Mesenchymal stem cell (in vitro differentiated cells and primary cell): ENCODE data around the gene CLDN12.
"Not testable (repeated sequence)": the region's sequence is repeated elsewhere in the genome, so short reads cannot be mapped to it uniquely, and the experiment has no call there.

Experiments used
- DNase-seq: peaks from one replicate; pipeline ENCODE4 v3.0.0-alpha.2; 2013
- H2AFZ ChIP-seq: one replicate; pipeline ENCODE4 v1.6.1; 2013; ENCODE audit warnings: low read depth, mild to moderate bottlenecking, control low read depth, inconsistent platforms, low read length, moderate library complexity
- H2AK5ac ChIP-seq: 2 replicates; pipeline ENCODE4 v1.6.1; 2013; ENCODE audit warnings: low read length, moderate library complexity, mild to moderate bottlenecking, inconsistent platforms; ENCODE audit not compliant: severe bottlenecking
- H2BK120ac ChIP-seq: one replicate; pipeline ENCODE4 v1.6.1; 2013; ENCODE audit warnings: low read depth, mild to moderate bottlenecking, inconsistent platforms, low read length, moderate library complexity
- H2BK12ac ChIP-seq, 2 experiments: one replicate each; pipeline ENCODE4 v1.6.1; 2013; ENCODE audit warnings: inconsistent platforms in 2 of 2, low read length in 2 of 2, mild to moderate bottlenecking in 2 of 2, moderate library complexity in 2 of 2, control low read depth in 1 of 2
- H2BK15ac ChIP-seq: one replicate; pipeline ENCODE4 v1.6.1; 2013; ENCODE audit warnings: mild to moderate bottlenecking, low read depth, inconsistent platforms; ENCODE audit not compliant: poor library complexity, severe bottlenecking
- H2BK5ac ChIP-seq: 2 replicates; pipeline ENCODE4 v1.6.1; 2013; ENCODE audit warnings: low read depth, mild to moderate bottlenecking, low read length, control low read depth, inconsistent platforms; ENCODE audit not compliant: poor library complexity, severe bottlenecking
- H3K14ac ChIP-seq, 2 experiments: one replicate each; pipeline ENCODE4 v1.6.1; 2013; ENCODE audit warnings: inconsistent platforms in 2 of 2, low read length in 2 of 2, control low read depth in 1 of 2, mild to moderate bottlenecking in 1 of 2, moderate library complexity in 1 of 2
- H3K18ac ChIP-seq, 2 experiments: one replicate each; pipeline ENCODE4 v1.6.1; 2013; ENCODE audit warnings: inconsistent platforms in 2 of 2, low read length in 2 of 2, control low read depth in 1 of 2, low read depth in 1 of 2, mild to moderate bottlenecking in 1 of 2
- H3K23ac ChIP-seq, 2 experiments: one replicate each; pipeline ENCODE4 v1.6.1; 2013; ENCODE audit warnings: inconsistent platforms in 2 of 2, low read length in 2 of 2, mild to moderate bottlenecking in 2 of 2, moderate library complexity in 2 of 2, control low read depth in 1 of 2
- H3K27ac ChIP-seq: 2 replicates; pipeline ENCODE4 v1.5.1; 2013; ENCODE audit warnings: mild to moderate bottlenecking, moderate library complexity, low read length, control low read depth, inconsistent platforms; ENCODE audit not compliant: poor library complexity, severe bottlenecking
- H3K27me3 ChIP-seq, 2 experiments: 2 replicates each; pipeline versions ENCODE4 v1.6.1 to v1.7.0; 2013; ENCODE audit warnings: low read length in 2 of 2, mild to moderate bottlenecking in 2 of 2, moderate library complexity in 2 of 2, control low read depth in 1 of 2, inconsistent platforms in 1 of 2; ENCODE audit not compliant: control insufficient read depth in 1 of 2, insufficient read depth in 1 of 2
- H3K36me3 ChIP-seq, 2 experiments: 2 replicates each; pipeline versions ENCODE4 v1.6.1 to v1.7.0; 2013; ENCODE audit warnings: low read length in 2 of 2, control low read depth in 1 of 2, inconsistent platforms in 1 of 2, low read depth in 1 of 2, mild to moderate bottlenecking in 1 of 2; ENCODE audit not compliant: insufficient read depth in 2 of 2, control insufficient read depth in 1 of 2
- H3K4ac ChIP-seq, 2 experiments: one replicate each; pipeline ENCODE4 v1.6.1; 2013; ENCODE audit warnings: inconsistent platforms in 2 of 2, low read length in 2 of 2, mild to moderate bottlenecking in 2 of 2, moderate library complexity in 2 of 2, control low read depth in 1 of 2, low read depth in 1 of 2
- H3K4me1 ChIP-seq: 2 replicates; pipeline ENCODE4 v1.6.1; 2013; ENCODE audit warnings: low read depth, low read length, control low read depth; ENCODE audit not compliant: control insufficient read depth, insufficient read depth
- H3K4me2 ChIP-seq: 2 replicates; pipeline ENCODE4 v1.6.1; 2013; ENCODE audit warnings: low read length, mild to moderate bottlenecking, inconsistent platforms; ENCODE audit not compliant: poor library complexity, severe bottlenecking
- H3K4me3 ChIP-seq, 2 experiments: 2 replicates each; pipeline versions ENCODE4 v1.5.1 to v1.7.0; 2013; ENCODE audit warnings: low read length in 2 of 2, mild to moderate bottlenecking in 2 of 2, control low read depth in 1 of 2, low read depth in 1 of 2; ENCODE audit not compliant: insufficient read depth in 1 of 2
- H3K79me1 ChIP-seq: replicated peaks from 2 replicates; pipeline ENCODE4 v1.6.1; 2013; ENCODE audit warnings: mild to moderate bottlenecking, control low read depth, low read length, inconsistent platforms; ENCODE audit not compliant: poor library complexity, severe bottlenecking
- H3K9ac ChIP-seq: 2 replicates; pipeline ENCODE4 v1.7.0; 2013; ENCODE audit warnings: mild to moderate bottlenecking, low read length, moderate library complexity
- H3K9me3 ChIP-seq: 2 replicates; pipeline ENCODE4 v1.7.0; 2013; ENCODE audit warnings: mild to moderate bottlenecking, low read length; ENCODE audit not compliant: control insufficient read depth
- H4K8ac ChIP-seq: one replicate; pipeline ENCODE4 v1.6.1; 2013; ENCODE audit warnings: inconsistent platforms, mild to moderate bottlenecking, low read length, moderate library complexity
- H4K91ac ChIP-seq: one replicate; pipeline ENCODE4 v1.6.1; 2013; ENCODE audit warnings: mild to moderate bottlenecking, low read length, inconsistent platforms
- WGBS: methylation state at CpG from one replicate; pipeline ENCODE4 v1.1.7; 2013; ENCODE audit warnings: mixed read lengths; 5-methylcytosine and 5-hydroxymethylcytosine counted together

The CLDN12 gene

GRCh38 chr7:90458104-90458503 lies 54.8 kb downstream of the CLDN12 start:
- H3K4me2 ChIP-seq: no peak overlapping the region
- no peak overlapping the region for H3K14ac ChIP-seq

GRCh38 chr7:90459888-90460287 lies 56.6 kb downstream of the CLDN12 start:
- H3K27me3 ChIP-seq: no peaks in the 10 kb centered on the region
- WGBS: 77% methylated on average over 3 of the region's 4 CpGs

More at GRCh38 chr7:90458104-90458503, 54.8 kb downstream of the CLDN12 start:
- Histone ChIP-seq H4K91ac (no peak overlapping the region), H2BK120ac (no peak overlapping the region), H2BK5ac (no peak overlapping the region), H3K27ac (no peak overlapping the region), H3K4me1 (no peaks in the 10 kb centered on the region), H3K36me3 (no peaks in the 10 kb centered on the region), H2BK15ac (no peak overlapping the region), H2BK12ac (no peak overlapping the region), H2AFZ (no peak overlapping the region), H3K18ac (no peak overlapping the region), H3K27me3 (no peaks in the 10 kb centered on the region), H3K79me1 (no peaks in the 10 kb centered on the region), H2AK5ac (no peak overlapping the region), H3K9me3 (no peaks in the 10 kb centered on the region), H3K9ac (no peak overlapping the region), H3K4ac (no peak overlapping the region), H3K23ac (no peak overlapping the region), H4K8ac (no peak overlapping the region), H3K4me3 (no peak overlapping the region)
- 78% methylated on average over 2 of the region's 2 CpGs for WGBS
- DNase-seq: no peak

DNA sequence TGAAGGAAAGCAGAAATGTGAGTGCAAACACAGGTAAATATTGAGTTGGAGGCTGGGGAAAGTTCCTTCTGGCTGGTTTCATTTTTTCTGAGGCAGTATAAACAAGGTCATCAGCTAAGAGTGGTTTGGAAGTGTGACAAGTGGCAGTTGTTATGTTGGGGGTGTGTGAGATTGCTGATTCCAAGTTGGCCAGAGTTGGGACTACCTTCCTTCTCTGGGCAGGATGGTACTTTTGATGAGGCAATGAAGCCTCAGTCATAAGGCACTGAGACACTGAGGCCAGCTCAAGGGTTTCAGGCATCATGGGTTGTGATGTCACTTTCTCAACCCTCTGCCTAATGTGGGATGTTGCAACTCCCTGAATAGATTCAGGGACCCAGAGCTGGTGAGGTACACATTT lies 58.0 kb downstream of the CLDN12 start:
- Histone ChIP-seq H2BK120ac (no peak overlapping the region), H2AFZ (no peak overlapping the region), H3K18ac (no peak overlapping the region), H4K91ac (no peak overlapping the region), H3K4ac (no peak overlapping the region), H3K4me2 (no peak overlapping the region), H3K27ac (no peak overlapping the region), H3K36me3 (no peaks in the 10 kb centered on the region), H3K14ac (no peak overlapping the region), H2BK15ac (no peak overlapping the region), H3K4me3 (no peak overlapping the region), H2AK5ac (no peak overlapping the region), H3K79me1 (no peaks in the 10 kb centered on the region), H2BK12ac (no peak overlapping the region), H3K23ac (no peak overlapping the region), H2BK5ac (no peak overlapping the region), H3K9me3 (no peaks in the 10 kb centered on the region), H3K9ac (no peak overlapping the region), H4K8ac (no peak overlapping the region), H3K27me3 (no peaks in the 10 kb centered on the region), H3K4me1 (no peaks in the 10 kb centered on the region)
- DNase-seq: no peak

More at GRCh38 chr7:90459888-90460287, 56.6 kb downstream of the CLDN12 start:
- no peak overlapping the region for H2BK5ac ChIP-seq
- H3K18ac ChIP-seq: no peak overlapping the region
- no peak overlapping the region for H2BK120ac ChIP-seq
- no peak overlapping the region for H4K91ac ChIP-seq
- no peak overlapping the region for H3K14ac ChIP-seq
- H3K4ac ChIP-seq: no peak overlapping the region
- no peak overlapping the region for H2AK5ac ChIP-seq
- H3K4me3 ChIP-seq: no peak overlapping the region
- H3K27ac ChIP-seq: no peak overlapping the region
- no peaks in the 10 kb centered on the region for H3K9me3 ChIP-seq
- H3K79me1 ChIP-seq: no peaks in the 10 kb centered on the region
- no peak overlapping the region for H3K9ac ChIP-seq
- H4K8ac ChIP-seq: no peak overlapping the region
- no peak overlapping the region for H3K4me2 ChIP-seq
- no peak overlapping the region for H2AFZ ChIP-seq
- H2BK15ac ChIP-seq: no peak overlapping the region
- no peaks in the 10 kb centered on the region for H3K36me3 ChIP-seq
- DNase-seq: no peak
- H3K23ac ChIP-seq: no peak overlapping the region
- no peaks in the 10 kb centered on the region for H3K4me1 ChIP-seq
- H2BK12ac ChIP-seq: no peak overlapping the region

DNA sequence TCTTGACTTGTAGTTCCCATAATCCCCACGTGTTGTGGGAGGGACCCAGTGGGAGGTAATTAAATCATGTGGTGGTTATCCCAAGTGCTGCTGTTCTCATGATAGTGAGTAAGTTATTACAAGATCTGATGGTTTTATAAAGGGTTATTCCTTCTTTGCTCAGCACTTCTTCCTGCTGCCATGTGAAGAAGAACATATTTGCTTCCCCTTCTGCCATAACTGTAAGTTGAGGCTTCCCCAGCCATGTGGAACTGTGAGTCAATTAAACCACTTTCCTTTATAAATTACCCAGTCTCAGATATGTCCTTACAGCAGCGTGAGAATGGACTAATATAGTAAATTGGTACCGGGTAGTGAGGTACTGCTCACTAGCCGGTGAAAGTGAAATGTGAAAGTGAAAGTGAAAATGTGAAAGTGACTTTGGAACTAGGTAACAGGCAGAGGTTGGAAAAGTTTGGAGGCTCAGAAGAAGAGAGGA lies 59.9 kb downstream of the CLDN12 start:
- H4K91ac ChIP-seq, H3K18ac ChIP-seq, H2AK5ac ChIP-seq, H3K23ac ChIP-seq, H2BK12ac ChIP-seq, H2BK120ac ChIP-seq, H3K9me3 ChIP-seq, H3K14ac ChIP-seq, H3K27me3 ChIP-seq, H2AFZ ChIP-seq, H3K27ac ChIP-seq, H2BK5ac ChIP-seq, H3K4me1 ChIP-seq, H3K4me2 ChIP-seq, H3K36me3 ChIP-seq, H3K4ac ChIP-seq, H2BK15ac ChIP-seq, H4K8ac ChIP-seq, H3K79me1 ChIP-seq: not testable (repeated sequence)
- DNase-seq: peak; percentile 45
- 93% methylated on average over 4 of the region's 4 CpGs for WGBS
- Histone ChIP-seq H3K9ac (peak overlapping the region; percentile 86), H3K4me3 (peak overlapping the region in 1 of 2 experiments; percentile 79)
